Measurements from ENCODE around the gene CLHC1.
A peak's percentile ranks its signal among the peaks of the same experiment; 100 is the strongest.

Gene CLHC1

GRCh38 chr2:55169915-55170314 is 62.2 kb downstream of the CLHC1 start:
- no peak for DNase-seq (ENCODE audit: low read depth in 2 of 2)

DNA sequence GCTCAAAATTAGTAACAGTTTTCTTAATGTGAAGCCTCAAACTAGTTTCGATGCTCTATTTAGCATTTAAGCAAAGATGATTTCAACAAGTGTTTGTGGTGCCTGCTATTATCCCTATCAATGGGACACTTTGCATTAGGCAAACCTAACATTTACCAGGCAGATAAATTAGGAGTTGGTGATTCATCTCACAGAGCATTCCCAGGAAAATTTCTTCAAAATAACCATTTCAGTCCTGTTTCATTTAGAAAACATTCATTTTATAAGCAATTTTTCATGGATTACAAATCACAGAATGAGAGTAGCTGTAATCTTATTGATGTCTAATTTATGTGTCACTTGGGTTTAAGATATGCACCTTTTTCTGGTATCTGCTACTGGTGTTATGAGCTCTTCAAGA is 62.7 kb downstream of the CLHC1 start:
- DNase-seq (ENCODE audit: low read depth in 2 of 2): no peak

DNA sequence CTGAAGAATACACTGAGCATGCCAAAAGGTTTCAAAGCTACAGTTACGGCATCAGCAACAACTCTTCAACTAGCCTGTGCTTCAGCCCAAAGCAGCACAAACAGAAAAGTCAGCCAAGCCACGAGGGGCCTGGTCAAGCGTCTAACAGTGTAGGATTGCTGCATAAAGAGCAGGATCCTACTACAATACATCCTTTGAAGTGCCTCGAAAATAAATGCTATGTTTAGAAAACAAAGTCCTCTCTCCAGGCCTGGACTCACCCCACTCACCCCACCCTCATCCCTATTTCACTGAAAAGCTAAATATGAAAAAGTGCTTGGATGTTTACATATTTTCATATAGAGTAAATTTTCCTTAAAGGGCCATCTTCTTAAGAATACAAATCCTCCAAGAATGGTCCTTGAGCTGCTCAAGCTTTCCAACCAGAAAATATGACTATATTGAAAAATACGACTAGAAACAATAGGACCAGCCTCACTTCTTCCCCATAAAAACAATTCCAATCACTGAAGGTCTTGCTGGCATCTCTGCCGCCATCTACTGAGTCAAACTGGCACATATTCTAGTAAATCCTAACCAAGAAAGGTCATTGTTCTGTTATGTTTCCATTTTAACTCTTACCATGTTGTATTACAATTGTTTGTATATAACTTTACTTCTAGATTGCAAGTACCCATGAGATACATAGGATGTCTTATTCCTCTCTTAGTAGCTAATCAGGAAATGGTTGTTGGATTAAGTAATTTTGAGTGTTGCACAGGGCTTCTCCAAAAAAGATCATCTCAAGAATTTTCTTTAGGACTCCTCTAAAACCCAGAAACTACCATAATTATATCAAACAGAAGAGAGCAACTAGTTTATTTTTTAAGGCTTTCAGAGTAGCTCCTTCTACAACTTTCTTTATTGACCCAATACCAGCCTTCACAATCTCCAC is 63.6 kb downstream of the CLHC1 start:
- peak in 1 of 2 donors; percentile 6 for DNase-seq (ENCODE audit: low read depth in 2 of 2)

- DNase-seq (ENCODE audit: low read depth in 2 of 2): no peak
Measured at GRCh38 chr2:55165626-55166025, 66.5 kb downstream of the CLHC1 start.

- no peak for DNase-seq (ENCODE audit: low read depth in 2 of 2)
Measured at GRCh38 chr2:55164534-55165480, 67.3 kb downstream of the CLHC1 start.

DNA sequence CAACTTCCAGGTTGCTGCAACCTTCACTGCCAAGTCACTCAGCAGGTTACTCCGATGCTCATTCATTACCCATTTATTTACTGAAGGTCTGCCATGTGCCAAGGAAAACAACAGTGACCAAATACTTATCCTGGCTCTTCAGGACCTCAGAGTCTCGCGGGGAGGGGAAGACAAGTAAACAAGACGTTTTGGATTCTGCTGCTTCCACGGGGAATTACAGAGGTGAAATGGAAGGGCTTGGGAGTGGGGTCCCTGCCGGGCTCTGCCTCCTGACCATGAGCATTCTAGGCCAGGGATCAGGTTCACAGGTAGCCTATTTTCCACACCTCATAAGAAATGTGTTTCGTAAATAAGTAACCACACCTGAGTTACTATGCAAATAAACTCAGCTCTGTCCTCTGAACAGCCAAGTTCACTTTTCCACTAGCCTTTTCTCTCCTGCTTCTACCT is 68.1 kb downstream of the CLHC1 start:
- DNase-seq (ENCODE audit: low read depth in 2 of 2): no peak

DNA sequence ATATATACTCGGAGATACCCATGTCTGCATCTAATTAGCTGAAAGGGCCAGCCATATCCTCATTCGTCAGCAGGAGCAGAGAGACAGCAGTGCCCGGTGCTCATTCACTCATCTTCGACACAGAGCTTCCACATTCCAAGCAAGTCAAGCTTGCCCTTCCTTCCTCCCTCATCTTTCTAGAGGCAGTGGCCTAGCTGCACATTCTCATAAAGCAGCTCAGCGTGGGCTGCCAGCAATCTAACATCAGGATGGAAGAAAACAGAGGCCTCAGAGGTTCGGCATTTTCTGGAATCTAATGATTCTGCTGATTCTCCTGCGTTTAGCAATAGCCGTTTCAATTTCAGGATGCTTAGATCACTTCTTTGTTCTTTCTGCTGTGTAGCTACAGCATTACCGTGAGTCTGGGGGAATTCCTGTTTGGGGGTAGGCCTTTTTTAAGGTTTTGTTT is 68.8 kb downstream of the CLHC1 start:
- no peak for DNase-seq (ENCODE audit: low read depth in 2 of 2)

DNA sequence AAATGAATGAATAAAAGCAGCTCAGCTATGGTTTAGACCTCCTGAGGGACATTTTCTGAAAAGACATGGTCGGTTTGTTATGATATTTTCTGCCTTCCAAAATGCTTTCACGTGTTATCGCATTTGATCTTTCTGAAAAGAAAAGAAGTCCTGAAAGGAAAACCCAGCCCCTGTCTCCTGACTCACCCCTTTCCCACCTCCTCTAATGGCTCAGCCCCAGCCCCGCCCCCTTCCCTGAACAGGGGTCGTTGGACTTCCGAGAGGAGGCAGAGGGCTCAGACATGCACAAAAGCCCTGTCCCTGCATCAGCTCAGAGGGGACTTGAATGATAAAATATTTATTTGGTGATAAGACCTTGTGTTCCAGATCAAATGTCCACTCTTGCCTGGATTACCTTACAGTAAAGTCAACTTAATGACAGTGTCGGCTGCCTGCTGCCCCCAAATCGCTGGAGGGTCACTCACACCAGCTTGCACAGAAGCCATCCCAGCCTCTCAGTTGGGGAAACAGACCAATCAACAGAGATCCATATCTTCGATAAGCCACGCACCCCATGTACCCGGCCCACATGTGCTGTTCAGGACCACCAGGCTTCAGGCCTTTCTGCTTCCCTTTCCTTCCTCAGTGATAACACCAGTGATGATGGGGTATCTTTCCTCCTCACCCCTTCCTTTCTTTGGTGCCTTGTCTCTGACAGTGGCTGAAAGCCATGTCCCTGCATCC is 69.6 kb downstream of the CLHC1 start:
- DNase-seq (ENCODE audit: low read depth in 2 of 2): no peak

DNA sequence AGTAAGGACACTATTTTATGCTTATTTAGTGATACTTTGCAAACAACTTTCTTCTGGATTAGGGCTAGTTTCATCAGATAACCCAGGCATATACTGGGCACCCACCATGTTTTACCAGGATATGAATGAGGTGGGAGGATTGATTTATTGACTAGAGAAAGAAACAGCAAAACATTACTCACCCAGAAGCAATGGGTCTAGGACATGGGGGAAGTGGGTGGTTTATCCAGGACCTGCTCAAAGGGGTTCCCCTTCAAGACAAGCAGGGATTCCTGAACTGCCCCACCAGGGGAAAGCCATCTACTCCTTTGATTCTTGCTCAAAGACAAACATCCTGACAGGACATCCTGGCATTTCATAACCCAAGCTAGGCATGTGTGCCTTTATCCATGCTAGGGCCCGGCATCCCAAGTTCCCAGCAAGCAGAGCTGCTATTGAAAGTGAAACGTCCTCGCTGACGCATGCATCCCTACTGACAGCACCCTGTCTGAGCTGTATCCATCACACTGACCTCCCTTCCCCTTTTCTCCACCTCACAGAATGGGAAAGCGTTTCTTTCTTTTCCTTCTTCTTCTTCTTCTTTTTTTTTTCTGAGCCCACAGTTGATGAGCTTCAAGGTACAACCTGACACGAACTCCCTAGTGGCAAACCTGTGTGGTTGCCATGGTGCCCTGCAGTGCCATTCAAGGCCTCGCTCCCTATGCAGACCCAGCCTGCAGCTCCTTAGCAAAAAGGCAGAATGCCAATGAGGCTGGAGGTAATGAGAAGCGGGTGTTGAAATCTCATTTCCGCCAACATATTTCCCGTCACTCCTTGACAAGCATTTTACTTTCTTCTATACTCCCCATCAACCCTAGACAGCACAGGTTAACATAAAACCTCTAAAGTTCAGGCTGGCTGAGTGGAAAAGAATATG is 70.5 kb downstream of the CLHC1 start:
- no peak for DNase-seq (ENCODE audit: low read depth in 2 of 2)

- no peak for DNase-seq (ENCODE audit: low read depth in 2 of 2)
Measured at GRCh38 chr2:55160422-55160821, 71.7 kb downstream of the CLHC1 start.

- no peak for DNase-seq (ENCODE audit: low read depth in 2 of 2)
Measured at GRCh38 chr2:55159752-55160151, 72.3 kb downstream of the CLHC1 start.

GRCh38 chr2:55159037-55159651 is 72.9 kb downstream of the CLHC1 start:
- DNase-seq (ENCODE audit: low read depth in 2 of 2): no peak

- DNase-seq (ENCODE audit: low read depth in 2 of 2): no peak
Measured at GRCh38 chr2:55158111-55158814, 73.8 kb downstream of the CLHC1 start.

GRCh38 chr2:55157474-55157884 is 74.6 kb downstream of the CLHC1 start:
- no peak for DNase-seq (ENCODE audit: low read depth in 2 of 2)

DNA sequence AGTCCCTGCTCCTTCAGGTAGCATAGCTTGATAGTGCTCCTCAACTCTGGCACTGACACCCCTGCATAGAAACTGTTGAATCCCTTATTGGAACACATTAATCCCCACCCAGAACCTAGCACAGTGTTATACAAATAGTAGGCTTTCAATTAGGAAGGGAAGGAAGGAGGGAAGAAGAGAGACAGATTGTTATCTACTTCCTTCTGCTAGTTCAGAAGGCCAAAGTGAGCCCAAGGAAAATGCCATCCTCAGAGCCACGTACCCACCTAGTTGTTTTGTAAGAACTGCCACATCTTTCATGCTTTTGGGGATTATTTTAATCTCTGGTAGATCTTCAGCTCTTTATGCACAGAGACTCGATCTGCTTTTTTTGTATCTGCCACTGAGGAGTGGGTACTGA is 75.1 kb downstream of the CLHC1 start:
- DNase-seq (ENCODE audit: low read depth in 2 of 2): no peak

DNA sequence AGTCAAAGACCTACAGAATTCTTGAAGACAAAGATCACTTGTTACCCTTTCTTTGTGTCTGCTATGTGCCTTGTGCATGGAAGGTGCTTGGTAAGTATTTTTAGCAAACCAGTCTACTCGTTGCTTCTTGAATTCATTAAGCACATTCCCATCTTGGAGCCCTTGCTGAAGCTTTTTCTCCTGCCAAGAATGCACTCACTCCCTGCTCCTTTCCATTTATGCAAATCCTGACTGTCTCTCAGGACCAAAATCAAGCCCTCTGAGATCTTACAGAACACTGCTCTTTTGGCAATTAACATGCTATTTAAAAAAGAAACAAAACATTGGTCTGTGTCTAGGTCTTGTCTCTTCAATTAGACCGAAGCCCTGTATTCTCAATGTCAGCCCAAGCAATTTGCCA is 75.8 kb downstream of the CLHC1 start:
- no peak for DNase-seq (ENCODE audit: low read depth in 2 of 2)

DNA sequence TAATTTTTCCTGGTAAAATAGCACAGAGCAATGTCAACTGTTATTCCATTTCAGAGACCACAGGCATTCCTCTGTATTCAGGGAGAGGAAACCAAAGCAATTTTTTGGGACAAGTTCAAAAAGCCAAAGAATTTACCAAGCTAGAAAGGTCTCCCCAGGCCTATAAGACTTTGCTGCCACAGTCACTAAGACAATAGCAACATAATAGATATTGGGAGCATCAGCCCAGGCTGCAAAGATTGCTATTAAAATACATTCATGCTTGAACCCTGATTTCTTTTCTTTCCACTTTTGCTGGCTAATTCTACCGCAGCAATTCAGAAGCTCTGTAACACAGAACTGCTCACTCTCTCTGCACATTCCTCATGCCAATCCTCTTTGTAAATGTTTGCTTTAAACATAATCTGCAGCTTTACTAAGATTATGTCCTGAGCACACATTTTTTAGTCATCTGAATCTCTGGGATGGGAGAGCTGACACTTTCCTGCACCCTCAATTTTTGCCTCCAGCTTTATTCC is 76.3 kb downstream of the CLHC1 start:
- no peak for DNase-seq (ENCODE audit: low read depth in 2 of 2)

DNA sequence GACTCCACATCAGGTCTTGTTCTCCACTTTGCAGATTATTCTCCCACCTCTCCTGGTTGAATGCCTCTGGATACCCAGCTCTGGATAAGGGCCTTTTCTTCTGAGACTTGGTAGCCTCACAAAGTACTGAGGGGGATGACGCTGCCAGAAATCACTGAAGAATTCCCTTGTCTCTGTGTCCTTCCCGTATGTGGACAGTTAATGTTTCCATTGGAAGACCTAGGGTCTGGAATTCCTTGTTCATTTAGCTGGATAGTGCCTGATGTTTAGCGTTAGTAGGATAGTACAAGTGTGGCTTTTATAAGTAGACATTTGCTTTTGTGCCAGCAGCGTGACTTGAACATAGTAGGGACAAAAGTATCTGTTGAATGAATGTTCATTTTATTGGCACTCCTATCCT is 76.9 kb downstream of the CLHC1 start:
- no peak for DNase-seq (ENCODE audit: low read depth in 2 of 2)

GRCh38 chr2:55154525-55155030 is 77.5 kb downstream of the CLHC1 start:
- DNase-seq (ENCODE audit: low read depth in 2 of 2): no peak
